SU-DHL-6 (cell line): ENCODE data around the gene SLC9A9.

Source experiments
- EZH2phosphoT487 ChIP-seq: fragments of 200-600 bp; sonication (generic), shearing (Covaris generic); conservative IDR thresholded peaks from 2 replicates; pipeline ENCODE4 v1.6.1; 2018; ENCODE audit warnings: mild to moderate bottlenecking, antibody characterized with exemption, low read length, moderate library complexity, mixed read lengths
- TF ChIP-seq, protein P1 (sequence below): fragments of 200-600 bp; sonication (generic); IDR thresholded peaks from one replicate; pipeline ENCODE4 v1.5.1; 2017; ENCODE audit warnings: antibody characterized with exemption, mild to moderate bottlenecking, low read length, moderate library complexity; ENCODE audit not compliant: insufficient read depth, poor library complexity, severe bottlenecking

DNA sequence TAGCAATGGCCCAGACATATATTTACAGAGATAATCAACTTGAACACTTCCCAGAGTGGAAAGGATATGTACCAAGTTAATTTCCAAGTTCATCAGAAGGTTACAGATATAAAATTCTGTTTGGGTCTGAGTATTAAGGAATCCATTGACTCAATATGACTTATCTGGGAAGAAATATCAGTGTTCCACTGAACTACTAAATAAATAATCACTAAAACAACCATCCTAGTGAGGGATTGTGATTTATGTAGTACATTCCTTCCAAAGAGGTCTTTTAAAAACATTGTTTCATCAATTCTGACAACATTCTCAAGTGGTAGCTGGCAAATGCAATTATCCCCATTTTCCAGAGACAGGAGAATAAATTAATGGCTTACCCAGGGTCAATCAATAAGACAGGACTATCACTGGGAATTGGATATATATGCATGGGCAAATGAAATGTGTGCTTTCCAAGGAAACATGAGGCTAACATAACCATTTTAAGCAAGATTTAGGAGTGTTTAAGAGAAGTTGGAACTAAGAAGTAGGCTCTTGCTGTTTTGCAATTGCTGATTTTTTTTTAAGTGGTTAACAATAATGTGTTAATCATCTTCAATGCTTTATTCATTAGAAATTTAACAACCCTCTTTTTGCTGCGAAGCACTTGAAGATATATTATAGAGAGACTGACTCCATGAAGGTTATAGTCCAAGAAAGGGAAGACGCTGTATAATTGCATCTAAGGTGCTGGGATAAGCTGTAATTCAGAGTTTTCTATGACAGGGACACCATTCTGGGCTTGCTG is 37.9 kb downstream of the SLC9A9 start:
- TF ChIP-seq, protein P1, sequence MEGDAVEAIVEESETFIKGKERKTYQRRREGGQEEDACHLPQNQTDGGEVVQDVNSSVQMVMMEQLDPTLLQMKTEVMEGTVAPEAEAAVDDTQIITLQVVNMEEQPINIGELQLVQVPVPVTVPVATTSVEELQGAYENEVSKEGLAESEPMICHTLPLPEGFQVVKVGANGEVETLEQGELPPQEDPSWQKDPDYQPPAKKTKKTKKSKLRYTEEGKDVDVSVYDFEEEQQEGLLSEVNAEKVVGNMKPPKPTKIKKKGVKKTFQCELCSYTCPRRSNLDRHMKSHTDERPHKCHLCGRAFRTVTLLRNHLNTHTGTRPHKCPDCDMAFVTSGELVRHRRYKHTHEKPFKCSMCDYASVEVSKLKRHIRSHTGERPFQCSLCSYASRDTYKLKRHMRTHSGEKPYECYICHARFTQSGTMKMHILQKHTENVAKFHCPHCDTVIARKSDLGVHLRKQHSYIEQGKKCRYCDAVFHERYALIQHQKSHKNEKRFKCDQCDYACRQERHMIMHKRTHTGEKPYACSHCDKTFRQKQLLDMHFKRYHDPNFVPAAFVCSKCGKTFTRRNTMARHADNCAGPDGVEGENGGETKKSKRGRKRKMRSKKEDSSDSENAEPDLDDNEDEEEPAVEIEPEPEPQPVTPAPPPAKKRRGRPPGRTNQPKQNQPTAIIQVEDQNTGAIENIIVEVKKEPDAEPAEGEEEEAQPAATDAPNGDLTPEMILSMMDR: no peak
- no peak for TF ChIP-seq EZH2phosphoT487
